CD4-positive, alpha-beta T cell treated with Interleukin-6 for 4 hours (primary cell): Measurements from ENCODE around the gene RDH14.

Experiments
- DNase-seq: peaks from one replicate; pipeline ENCODE4 v3.0.0-alpha.2; 2020; ENCODE audit warnings: mixed read lengths

Gene RDH14

GRCh38 chr2:18560031-18560796 lies at the start of gene RDH14:
Gene RDH14 (minus strand): TSS chr2:18560653. CDS start chr2:18560572, 81 bp downstream.
- DNase-seq: peak; percentile 93

- no peak for DNase-seq
Measured at GRCh38 chr2:18610090-18610489, 49.6 kb upstream of the RDH14 start.

- no peak for DNase-seq
Measured at GRCh38 chr2:18605115-18605514, 44.7 kb upstream of the RDH14 start.

- no peak for DNase-seq
Measured at GRCh38 chr2:18604531-18604885, 44.1 kb upstream of the RDH14 start.

GRCh38 chr2:18603854-18604530 lies 43.5 kb upstream of the RDH14 start:
- DNase-seq: no peak

GRCh38 chr2:18602298-18602697 lies 41.8 kb upstream of the RDH14 start:
- DNase-seq: no peak

GRCh38 chr2:18600255-18600613 lies 39.8 kb upstream of the RDH14 start:
- DNase-seq: no peak

GRCh38 chr2:18599509-18600254 lies 39.2 kb upstream of the RDH14 start:
- DNase-seq: no peak

- DNase-seq: no peak
Measured at GRCh38 chr2:18598848-18599484, 38.5 kb upstream of the RDH14 start.

- no peak for DNase-seq
Measured at GRCh38 chr2:18597618-18598017, 37.2 kb upstream of the RDH14 start.

- DNase-seq: no peak
Measured at GRCh38 chr2:18596993-18597392, 36.5 kb upstream of the RDH14 start.

- no peak for DNase-seq
Measured at GRCh38 chr2:18593496-18593895, 33.0 kb upstream of the RDH14 start.

- DNase-seq: no peak
Measured at GRCh38 chr2:18592372-18592771, 31.9 kb upstream of the RDH14 start.

GRCh38 chr2:18589354-18589753 lies 28.9 kb upstream of the RDH14 start, which contains the start of gene NT5C1B:
Gene NT5C1B (minus strand): TSS chr2:18589569. CDS start chr2:18589468, 101 bp downstream.
- DNase-seq: no peak

- no peak for DNase-seq
Measured at GRCh38 chr2:18588802-18589201, 28.3 kb upstream of the RDH14 start.

GRCh38 chr2:18588049-18588448 lies 27.6 kb upstream of the RDH14 start:
- DNase-seq: no peak

- DNase-seq: no peak
Measured at GRCh38 chr2:18585526-18585925, 25.1 kb upstream of the RDH14 start.

- no peak for DNase-seq
Measured at GRCh38 chr2:18584608-18584954, 24.1 kb upstream of the RDH14 start.

GRCh38 chr2:18583905-18584607 lies 23.6 kb upstream of the RDH14 start:
- DNase-seq: no peak

GRCh38 chr2:18580606-18581005 lies 20.2 kb upstream of the RDH14 start:
- DNase-seq: no peak

GRCh38 chr2:18578033-18578432 lies 17.6 kb upstream of the RDH14 start:
- no peak for DNase-seq

GRCh38 chr2:18566145-18566769 lies 5.8 kb upstream of the RDH14 start:
- no peak for DNase-seq

GRCh38 chr2:18560797-18561085 lies 288 bp upstream of the RDH14 start:
- DNase-seq: no peak
